Tongue (tissue), 2 donors: Measurements from ENCODE around the gene GET3. TPM values are rescaled to one million over a fixed set of nuclear protein-coding genes. Genes with fewer than 3 reads are reported as not detected.

Experiments
- DNase-seq: peaks from one replicate; pipeline ENCODE4 v3.0.0-alpha.2; 2015
- total RNA-seq: library from RNA; depleted of rRNA; stranded (reverse); fragments of >200 nt; gene quantifications from one replicate; pipeline ENCODE4 v1.2.3, GENCODE V29; 2014

The GET3 gene
- total RNA-seq, 1 donor from 2014 or later = 42.9 TPM

GRCh38 chr19:12779162-12779993 lies 42.1 kb downstream of the GET3 start:
- DNase-seq = peak; percentile 94

DNA sequence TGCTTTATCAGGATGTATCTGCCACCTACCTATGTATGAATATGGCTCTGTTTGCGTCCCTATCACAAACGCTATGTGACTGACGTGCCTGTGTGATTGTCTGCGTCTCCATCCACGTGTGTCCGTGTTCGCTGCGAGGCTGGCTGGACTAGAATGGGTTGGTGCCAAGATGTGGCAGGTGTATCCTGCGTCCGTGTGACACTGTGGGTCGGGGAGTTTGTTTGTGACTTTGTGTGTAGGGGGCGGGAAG lies 44.8 kb downstream of the GET3 start:
- DNase-seq = no peak

DNA sequence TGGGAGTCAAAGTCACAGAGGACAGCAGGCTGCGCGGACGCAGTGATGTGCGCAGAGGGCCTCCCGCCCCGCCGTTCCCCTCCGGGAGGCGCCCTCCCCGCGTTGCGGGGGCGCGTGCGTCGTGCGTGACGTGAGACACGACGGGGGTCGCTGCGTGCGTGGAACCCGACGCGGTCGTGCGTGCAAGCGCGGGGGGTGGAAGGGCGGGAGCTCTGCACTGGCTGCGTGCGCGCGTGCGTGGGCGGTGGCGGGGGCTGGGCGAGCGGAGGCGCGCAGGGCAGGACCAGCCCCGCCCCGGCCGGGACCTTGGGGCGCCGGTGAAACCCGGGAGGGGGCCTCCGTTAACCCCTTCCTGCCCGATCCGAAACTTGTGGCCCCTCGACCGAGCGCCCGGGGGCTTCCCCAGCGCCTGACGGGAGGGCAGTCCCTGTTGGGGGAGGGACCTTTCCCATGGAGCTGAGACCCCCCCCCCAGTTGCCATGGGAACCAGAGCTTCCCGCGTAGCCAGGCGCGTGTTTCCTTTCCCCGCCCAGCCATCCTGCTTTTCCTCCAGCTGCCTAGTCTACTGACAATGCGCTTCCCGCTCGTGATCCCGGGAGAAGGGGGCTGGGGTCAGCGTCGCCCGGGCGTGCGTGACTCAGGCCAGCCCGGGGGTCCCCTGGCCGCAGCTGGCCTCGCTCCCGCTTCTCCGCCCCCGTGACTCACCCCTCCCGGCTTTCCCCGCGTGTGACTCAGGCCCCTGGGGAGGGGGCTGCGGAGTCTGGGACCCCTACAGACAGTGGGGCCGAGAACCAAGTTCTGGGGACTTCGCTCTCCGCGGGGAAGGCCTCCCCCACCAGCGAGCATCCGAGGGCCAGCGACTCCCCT lies 45.4 kb downstream of the GET3 start:
- DNase-seq = peak; percentile 93

- DNase-seq = no peak
Observed at GRCh38 chr19:12783291-12783848, 46.1 kb downstream of the GET3 start.

GRCh38 chr19:12783849-12784393 lies 46.6 kb downstream of the GET3 start:
- no peak for DNase-seq

- no peak for DNase-seq
Observed at GRCh38 chr19:12784394-12784870, 47.1 kb downstream of the GET3 start.

- peak; percentile 53 for DNase-seq
Observed at GRCh38 chr19:12784871-12785430, 47.7 kb downstream of the GET3 start.

GRCh38 chr19:12785431-12786031 lies 48.2 kb downstream of the GET3 start:
- no peak for DNase-seq

DNA sequence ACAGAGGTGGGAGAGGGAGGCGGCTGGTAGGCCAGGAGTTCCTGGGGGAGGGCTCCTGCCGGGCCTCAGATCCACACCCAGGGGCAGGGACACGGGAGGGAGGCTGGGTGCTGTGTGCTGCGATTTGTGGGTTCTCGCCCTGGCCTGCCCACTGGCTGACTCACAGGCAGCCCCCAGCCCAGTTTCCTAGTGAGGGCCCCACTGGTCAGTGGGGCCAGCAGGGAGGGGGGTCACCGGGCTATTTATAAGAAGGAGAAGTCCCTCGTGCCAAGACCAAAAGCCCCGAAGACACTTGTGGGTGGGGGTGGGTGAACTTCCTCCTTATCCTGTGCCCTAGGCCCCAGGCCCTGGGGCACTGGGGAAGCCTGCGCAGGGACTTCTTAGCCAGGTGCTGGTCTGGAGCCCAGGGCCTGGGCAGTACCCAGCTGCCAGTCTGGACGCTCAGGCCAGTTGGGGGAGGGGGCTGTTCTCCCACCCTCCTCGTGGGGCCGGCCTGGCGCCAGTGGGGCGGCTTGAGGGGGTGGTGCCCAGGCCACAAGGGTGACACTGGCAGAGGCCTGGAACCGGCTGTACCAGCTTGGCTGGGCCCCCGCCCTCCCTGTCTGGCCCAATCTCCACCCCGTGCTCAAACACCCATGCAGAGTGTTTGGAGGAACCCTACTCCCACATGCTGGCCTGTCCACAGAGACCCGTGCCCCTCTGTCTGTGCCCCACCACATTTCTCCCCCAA lies 49.0 kb downstream of the GET3 start:
- DNase-seq = no peak

DNA sequence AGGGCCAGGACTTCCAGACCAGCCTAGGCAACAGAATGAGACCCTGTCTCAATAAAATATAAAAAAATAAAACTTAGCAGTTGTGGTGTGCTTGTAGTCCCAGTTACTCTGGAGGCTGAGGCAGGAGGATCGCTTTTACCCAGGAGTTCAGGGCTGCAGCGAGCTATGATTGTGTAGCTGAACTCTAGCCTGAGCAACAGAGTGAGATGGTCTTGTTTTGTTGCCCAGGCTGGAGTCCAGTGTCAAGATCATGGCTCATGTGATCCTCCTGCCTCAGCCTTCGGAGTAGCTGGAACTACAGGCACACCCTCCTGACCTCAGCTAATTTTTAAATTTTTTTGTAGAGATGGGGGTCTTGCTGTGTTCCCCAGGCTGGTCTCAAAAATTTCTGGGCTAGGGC lies 49.7 kb downstream of the GET3 start:
- DNase-seq = no peak

GRCh38 chr19:12787458-12787857 lies 50.2 kb downstream of the GET3 start:
- no peak for DNase-seq

DNA sequence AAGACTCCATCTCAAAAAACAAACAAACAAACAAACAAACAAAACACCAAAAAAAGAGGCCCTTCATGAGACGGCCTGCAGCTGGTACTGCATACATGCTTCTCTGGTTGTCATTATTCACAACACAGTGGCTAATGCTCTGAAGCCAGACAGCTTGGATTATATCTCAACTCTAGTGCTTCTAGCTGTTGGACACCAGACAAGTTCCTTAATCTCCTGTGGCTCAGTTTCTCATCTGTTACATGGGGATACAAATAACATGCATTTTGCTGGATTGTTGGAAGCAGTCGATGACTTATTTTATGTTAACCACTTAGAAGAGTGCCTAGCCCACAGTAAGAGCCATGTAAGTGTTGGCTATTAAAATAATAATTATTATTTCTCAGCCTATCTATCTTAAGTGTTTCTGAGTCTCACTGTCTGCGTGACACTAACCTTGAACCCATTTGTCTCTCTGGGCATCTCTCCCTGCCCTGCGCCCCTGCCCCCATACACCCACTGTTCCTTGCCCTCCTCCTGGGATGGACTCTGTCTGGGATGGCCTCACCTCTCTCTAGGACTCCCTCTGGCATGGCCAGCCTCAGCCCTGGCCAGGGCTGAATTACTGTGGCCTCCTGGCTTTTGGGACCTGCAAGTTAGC lies 50.9 kb downstream of the GET3 start:
- DNase-seq = peak; percentile 81

DNA sequence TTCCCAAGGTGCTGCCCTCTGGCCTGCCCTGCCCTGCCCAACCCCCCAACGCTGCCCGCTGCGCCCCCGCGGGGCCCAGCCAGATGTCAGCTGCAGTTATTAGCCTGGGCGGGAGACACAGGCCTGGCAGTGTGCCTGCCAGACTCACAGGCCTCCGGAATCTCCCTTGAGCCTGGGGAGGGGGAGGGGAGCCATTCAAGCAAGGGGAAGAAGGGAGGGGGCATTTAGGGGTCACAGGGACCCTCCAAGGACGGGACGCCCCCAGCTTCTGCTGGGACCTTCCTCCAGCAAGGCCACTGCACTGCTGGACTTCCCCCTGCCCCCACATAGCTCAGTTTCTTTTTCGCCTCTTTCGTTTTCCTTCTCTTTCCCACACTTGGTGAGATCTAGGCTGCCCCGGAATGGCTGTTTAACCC lies 51.4 kb downstream of the GET3 start:
- peak; percentile 95 for DNase-seq

- peak; percentile 61 for DNase-seq
Observed at GRCh38 chr19:12789098-12789903, 52.0 kb downstream of the GET3 start.

DNA sequence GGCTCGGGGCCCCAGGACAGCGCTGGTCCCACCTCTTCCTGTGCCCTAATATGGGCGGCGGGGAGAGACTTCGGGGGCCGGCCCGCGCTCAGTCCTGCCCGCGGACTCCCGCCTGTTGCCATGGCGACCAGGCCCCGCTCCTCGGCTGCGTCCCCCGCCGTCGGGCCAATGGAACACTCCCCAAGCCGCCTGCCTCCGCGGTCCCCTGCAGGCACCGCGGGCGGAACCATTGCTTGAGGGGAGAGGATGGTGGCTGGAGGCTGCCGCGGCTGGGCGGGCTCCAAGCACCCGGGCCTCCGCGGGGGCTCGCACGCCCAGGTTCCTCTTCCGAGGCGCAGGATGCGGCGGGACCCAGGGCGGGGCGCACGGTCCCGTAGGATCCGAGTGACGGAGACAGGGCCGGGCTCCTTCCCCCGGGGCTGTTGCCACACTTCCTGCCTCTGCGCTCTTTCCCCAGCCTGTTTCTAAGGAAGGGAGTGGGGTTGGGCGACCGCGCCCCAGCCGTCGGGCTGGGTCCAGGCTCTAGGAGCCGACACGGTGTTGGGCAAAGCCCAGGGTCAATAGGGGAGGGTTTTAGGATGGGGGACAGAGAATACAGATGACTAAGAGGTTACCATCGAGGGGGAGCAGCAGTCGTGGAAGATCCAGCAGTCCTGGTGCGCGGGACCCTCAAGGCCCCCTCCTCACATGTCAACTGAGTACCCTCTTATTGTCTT lies 52.8 kb downstream of the GET3 start:
- DNase-seq = peak; percentile 98

- DNase-seq = no peak
Observed at GRCh38 chr19:12790628-12791344, 53.5 kb downstream of the GET3 start.

- DNase-seq = peak; percentile 98
Observed at GRCh38 chr19:12791345-12792050, 54.2 kb downstream of the GET3 start, which contains the start of gene JUNB. Gene JUNB, plus strand, starts transcription at chr19:12791486. Its CDS starts 286 bp downstream, at chr19:12791772.
